HG03095 (cell line): ENCODE data around the gene CLMN.
A peak's percentile ranks its signal among the peaks of the same experiment; 100 is the strongest.
"Not testable (repeated sequence)": the region's sequence is repeated elsewhere in the genome, so short reads cannot be mapped to it uniquely, and the experiment has no call there.

Source experiments
- ATAC-seq: cut with Tn5 transposase; IDR thresholded peaks from one replicate; pipeline ENCODE4 v1.9.1; 2021; ENCODE audit warnings: moderate library complexity; ENCODE audit not compliant: unreplicated experiment

The CLMN gene

DNA sequence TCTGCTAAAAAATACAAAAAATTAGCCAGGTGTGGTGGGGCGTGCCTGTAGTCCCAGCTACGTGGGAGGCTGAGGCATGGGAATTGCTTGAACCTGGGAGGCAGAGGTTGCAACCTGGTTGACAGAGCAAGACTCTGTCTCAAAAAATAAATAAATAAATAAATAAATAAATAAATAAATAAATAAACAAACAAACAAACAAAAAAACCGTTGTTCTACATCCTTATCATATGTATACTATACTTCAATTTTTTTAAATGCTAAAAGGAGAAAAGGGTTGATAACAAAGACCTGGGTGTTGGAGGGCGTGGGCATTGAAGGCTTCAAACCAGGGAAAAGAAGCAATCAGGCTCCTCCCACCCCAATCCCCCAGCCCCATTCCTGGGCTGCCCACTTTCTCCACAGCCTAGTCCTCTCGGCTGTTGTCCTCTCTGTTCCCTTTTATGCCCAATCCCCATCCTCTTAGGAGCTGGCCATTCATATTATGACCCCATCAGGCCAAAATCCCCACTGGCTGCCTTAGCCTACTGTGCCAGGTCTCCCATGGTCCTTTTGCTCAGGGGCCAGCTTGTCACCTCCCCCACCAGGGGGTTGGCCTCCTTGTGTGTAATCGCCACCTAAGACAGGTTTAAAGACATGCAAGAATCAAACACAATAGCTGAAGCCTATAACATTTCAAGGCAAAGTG is 30.2 kb downstream of the CLMN start:
- ATAC-seq, result no peak

DNA sequence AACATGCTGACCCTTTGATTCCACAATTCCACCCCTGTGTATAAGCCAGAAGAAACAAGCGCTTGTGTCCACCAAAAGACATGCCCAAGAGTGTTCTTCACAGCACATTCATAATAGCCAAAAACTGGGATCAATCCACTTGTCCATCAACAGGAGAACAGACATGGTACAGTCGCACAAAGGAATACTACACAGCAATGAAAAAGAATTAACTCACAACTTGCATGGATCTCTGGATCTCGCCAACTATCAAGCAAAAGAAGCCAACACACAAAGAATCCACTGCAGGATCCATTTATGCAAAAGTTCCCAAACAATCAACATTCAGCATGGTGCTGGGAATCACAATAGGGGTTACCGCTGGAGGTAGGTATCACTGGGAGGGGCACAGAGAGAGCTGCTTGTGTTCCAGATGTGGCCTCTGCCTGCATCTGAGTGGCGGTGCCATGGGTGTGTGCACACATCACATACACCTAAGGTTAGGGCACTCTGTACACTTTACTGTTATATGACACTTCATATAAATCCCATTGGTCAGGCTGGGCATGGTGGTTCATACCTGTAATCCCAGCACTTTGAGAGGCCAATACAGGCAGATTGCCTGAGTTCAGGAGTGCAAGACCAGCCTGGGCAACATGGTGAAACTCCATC is 30.9 kb downstream of the CLMN start:
- ATAC-seq, result no peak

DNA sequence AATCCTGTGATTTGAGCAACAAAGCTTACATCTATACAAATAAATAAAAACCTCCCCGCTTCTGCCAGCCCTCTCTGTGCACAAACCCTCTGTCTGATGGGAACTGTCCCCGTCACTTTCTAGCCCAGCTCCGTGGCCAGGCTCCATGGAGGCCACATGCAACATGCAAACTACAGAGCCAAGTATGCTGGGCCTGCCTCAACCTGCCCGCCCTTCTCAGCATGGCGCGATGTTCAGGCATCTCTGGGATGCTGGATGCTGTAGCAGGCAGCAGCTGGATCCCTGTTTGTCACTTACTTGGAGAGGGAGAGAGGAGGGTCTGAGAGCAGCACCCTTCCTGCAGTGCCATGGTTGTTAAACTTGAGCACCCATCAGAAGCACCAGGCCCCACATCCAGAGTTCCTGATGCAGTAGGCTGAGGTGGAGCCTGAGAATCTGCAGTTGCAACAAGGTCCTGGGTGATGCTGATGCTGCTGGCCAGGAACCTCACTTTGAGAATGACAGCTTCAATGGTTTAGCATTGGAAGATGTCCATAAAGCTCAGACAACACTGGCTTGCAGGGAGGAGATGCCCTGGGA is 32.4 kb downstream of the CLMN start:
- ATAC-seq, result no peak

DNA sequence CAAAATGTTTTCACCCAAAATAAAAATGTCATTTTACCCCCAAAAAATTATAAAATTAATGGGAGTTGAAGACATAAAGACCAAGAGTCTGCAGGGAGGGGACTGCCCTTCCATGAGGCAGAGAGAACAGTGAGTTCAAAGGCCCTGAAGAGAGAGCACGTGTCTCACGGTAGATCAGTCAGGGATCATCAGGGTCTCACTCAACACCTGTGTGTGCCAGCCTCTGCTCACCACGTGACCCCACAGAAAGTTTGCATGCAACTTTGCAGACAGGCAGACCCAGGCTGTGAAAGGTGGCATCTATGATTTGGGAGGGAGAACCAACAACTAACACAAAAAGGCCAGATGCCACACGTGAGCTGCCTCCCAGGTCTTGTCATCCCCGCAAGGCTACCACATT is 33.1 kb downstream of the CLMN start:
- ATAC-seq, result no peak

DNA sequence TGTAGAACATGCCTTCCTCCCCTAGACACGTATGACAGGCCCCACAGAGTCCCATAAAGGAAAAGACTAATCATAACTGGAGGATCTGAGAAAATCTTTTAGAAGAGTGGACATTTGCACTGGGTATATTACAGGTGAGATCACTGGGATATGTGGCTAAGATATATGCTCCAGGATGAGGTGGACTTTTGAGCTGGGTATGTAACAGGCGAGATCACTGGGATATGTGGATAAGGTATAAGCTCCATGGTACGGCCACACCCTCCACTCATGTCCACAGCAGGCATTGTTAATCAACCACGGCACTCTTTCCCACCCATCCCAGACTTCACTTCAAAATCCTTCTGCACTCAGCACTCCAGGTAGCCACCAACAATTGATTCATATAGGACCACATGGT is 34.1 kb downstream of the CLMN start:
- no peak for ATAC-seq

DNA sequence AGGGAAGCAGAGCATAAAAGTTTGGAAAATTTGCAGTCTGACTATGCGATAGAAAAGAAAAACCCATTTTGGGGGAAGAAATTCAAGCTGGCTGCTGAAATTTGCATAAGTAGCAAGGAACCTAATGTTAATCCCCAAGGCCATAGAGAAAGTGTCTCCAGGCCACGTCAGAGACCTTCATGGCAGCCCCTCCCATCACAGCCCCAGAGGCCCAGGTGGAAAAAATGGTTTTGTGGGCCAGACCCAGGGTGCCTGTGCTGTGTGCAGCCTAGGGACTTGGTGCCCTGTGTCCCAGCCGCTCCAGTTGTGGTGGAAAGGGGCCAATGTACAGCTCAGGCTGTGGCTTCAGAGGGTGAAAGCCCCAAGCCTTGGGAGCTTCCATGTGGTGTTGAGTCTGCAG is 35.9 kb downstream of the CLMN start:
- ATAC-seq, result not testable (repeated sequence)

DNA sequence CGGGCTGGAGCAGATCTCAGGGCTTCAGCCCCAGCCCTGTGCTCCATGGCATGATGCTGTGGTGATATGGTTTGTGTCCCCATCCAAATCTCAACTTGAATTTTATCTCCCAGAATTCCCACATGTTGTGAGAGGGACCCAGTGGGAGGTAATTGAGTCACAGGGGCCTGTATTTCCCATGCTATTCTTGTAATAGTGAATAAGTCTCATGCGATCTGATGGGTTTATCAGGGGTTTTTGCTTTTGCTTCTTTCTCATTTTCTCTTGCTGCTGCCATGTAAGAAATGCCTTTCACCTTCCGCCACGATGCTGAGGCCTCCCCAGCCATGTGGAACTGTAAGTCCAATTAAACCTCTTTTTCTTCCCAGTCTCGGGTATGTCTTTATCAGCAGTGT is 36.7 kb downstream of the CLMN start:
- ATAC-seq, result not testable (repeated sequence)

DNA sequence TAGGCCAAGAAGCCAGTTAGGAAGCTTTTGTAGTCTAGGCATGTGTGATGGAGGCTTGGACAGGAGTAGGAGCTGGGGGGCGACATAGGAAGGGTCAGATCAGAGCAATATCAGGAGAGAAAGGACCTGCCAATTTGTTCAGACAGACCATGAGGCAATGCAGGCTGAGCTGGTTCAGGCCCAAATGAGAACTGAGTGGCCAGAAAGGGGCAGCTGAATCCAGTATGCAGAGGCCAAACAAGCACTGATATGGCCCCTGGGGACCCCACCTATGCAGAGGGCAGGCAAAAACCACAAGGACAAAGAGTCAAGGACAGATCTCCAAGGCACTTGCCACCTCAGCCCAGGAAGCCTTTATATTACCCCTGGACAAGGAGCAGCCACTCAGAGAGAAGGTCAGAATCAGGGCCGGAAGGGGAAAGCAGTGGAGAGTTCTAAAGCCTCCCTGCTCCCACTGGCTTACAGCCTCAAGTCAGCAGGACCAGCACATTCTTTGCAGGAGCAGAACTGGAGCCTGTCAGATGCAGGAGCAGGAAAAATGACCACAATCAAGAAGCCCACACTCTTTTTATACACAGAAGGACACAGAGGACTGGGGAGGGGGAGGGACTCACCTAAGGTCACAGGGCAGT is 37.2 kb downstream of the CLMN start:
- no peak for ATAC-seq

DNA sequence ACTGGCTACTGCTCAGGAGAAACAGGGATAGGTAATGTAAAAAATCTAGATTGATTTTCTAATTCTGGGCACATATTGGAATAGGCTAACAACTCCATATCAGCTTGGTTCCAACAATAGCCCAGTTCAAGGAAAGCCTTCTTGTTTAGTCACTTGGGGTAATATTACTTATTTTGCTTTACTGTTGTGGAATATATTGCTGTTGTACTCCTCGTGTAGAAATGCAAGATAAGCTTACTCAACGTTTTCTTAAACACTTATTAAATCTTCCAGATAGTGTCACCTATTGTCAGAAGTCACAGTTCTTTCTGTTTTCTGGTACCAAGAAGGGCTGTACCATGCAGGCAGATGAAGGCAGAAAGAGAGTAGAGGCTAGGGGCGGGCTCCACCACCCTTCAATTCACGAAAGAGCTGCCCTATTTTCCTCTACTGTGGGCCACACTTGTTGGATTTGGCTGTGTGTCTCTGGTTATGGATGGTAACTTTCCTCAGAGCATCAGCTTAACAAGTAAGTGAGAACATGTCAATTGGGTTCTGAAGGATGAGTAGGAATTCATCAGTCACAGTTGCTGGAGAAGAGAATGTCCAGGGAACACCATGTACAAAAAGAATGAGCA is 38.0 kb downstream of the CLMN start:
- no peak for ATAC-seq

DNA sequence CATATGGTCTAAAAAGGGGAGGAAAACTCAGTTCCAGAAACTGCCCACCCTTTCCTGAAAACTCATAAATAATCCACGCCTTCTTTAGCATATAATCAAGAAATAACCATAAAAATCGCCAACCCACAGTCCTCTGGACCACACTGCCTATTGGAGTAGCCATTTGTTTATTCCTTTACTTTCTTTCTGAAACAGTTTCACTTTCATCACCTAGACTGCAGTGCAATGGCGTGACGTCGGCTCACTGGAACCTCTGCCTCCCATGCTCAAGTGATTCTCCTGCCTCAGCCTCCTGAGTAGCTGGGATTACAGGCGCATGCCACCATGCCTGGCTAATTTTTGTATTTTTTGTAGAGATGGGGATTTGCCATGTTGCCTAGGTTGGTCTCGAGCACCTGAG is 44.2 kb downstream of the CLMN start:
- ATAC-seq, result no peak

DNA sequence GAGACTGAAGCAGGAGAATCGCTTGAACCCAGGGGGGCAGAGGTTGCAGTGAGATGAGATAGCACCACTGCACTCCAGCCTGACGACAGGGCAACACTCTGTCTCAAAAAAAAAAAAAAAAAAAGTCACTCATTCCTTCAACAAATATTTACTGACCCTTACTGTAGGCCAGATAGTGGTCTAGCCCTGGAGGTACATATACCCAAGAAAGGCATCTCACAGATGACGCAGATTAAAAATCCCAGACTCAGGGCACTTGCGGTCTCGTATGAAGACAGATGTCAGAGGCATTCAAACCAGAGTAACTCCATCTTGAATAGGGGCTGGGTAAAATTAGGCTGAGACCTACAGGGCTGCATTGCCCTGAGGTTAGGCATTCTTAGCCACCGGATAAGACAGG is 44.8 kb downstream of the CLMN start:
- ATAC-seq, result no peak

DNA sequence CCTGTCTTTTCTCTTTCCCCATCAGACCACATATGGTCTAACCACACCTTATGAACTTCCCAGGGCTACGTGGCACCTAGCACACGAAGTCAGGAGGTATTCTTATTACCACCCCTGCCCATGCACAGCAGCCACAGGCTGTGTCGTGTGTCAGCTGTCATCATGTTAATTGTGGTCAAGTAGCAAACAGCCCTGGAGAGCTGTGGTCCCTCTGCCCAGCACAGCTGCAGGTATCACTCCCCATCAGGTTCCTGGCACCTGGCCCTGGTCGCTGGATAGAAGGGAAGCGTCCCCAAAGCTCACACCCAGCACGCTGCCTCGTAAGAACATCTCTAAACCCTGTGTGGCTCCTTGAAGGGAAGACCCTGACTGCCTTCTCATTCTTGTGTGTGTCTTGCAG is 45.4 kb downstream of the CLMN start:
- ATAC-seq, result no peak

DNA sequence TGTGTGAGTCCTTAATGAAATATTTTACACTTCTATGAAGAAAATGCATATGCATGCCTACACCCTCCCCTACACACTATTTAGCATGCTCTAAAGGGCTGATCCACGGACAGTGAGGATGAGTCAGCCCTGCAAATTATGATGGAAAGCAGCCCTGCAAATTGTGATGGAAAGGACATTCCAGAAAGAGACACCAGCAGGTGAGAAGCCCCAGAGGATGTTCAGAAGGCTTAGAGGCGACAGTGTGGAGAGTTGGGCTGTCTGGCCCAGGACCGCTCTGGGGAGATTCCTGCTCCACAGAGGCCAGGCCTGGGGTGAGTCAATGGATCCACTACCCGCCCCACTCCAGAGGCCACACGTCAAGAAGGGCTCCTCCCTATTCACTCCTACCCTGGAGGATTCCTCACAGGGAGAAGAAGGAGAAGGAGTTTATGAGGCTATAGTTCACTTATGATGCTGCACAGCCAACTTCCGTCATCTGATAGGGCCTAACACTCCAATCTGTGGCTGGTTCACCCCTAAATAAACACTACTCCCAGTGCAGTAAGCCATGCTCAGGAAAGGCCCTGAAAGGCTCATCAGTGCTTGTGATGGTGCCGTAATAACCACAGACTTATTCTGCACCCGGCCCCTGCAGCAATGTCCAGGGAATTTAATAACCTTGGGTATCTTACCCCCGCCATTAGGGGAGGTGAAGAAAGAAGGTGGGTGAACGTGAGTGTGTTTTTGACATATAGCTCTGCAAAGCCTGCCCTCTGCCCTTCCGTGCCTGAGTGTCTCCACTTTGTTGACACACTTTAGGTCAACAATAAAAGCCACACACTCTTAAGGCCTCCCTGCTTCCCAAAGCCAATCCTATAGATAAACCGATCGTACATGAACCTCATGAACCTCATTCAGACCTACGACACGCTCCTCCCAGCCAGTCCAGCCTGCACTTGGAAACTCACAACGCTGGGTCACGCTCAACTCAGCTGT is 46.4 kb downstream of the CLMN start:
- no peak for ATAC-seq

DNA sequence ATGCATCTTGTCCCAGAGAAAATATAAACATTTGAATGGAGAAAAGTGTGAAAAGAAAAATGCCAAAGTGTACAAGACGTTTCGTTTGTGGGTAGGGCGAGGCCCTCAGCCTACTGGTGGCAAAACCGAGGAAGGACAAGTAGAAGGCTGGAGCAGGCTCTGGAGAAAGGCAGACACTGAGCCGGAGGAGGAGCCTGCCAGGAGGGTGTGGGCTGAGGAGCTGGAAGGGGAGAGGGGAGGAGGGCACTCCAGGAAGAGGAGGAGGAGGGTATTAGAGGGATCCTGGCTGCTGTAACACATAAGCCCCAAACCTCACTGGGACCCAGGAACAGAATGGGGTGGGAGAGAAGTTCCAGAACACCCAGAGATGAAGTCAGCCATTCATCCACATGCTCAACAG is 47.7 kb downstream of the CLMN start:
- ATAC-seq, result no peak

DNA sequence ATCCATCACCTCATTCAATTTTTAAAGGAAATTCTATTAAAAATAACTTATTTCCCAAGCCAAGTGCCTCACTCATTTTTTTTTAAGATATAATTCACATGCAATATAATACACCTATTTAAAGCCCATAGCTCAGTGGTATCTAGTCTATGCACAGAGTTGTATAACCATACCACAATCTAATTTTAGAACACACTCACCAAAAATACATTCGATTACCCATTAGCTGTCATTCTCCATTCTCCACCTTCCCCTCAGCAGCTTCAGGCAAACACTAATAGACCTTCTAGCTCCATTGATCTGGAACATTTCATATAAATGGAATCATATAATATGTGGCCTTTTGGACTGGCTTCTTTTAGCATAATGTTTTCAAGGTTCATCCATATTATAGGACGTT is 49.5 kb downstream of the CLMN start:
- no peak for ATAC-seq

DNA sequence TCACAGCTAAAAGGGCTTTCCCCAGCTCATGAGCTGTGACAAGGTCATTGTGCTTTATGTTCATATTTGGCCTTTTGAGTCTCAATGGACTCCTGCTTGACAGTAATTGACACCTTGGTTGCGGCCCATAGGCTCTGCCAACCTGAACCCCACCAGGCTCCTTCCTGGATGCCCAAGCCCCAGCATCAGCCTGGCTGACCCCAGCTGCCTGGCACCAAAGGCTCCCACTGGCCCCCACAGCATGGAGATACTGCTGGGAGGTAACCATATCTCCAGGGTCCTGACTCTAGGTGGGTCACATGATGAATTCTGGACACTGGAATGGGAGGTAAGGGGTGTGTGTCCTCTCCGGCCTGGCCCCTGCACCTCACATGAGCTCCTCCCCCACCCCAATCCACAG is 50.2 kb downstream of the CLMN start:
- no peak for ATAC-seq

DNA sequence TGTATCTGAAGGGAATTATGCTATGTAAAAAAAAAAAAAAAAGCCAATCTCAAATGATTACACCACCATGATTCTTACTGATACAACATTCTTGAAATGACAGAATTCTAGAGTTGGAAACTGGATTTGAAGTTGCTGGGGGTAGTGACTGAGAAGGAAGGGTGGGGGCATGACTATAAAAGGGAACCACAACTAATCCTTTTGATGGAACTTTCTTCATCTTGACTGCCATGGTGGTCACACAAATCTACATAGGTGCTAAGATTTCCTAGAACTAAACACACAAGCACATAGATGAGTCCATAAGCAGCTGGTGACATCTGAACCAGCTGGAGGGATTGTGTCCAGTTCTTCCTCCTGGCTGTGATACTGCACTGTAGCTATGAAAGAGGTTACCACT is 51.4 kb downstream of the CLMN start:
- ATAC-seq, result no peak

DNA sequence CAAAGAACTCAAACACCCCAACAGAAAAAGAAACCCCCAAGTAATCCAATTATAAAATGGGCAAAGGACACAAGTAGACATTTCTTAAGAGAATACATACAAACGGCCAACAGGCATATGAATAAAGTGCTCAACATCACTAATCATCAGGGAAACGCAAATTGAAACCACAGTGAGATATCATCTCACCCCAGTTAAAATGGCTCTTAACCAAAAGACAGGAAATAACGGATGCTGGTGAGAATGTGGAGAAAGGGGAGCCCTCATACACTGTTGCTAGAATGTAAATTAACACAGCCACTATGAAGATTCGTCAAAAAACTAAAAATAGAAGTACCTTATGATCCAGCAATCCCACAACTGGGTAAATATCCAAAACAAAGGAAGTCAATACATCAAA is 52.4 kb downstream of the CLMN start:
- no peak for ATAC-seq

DNA sequence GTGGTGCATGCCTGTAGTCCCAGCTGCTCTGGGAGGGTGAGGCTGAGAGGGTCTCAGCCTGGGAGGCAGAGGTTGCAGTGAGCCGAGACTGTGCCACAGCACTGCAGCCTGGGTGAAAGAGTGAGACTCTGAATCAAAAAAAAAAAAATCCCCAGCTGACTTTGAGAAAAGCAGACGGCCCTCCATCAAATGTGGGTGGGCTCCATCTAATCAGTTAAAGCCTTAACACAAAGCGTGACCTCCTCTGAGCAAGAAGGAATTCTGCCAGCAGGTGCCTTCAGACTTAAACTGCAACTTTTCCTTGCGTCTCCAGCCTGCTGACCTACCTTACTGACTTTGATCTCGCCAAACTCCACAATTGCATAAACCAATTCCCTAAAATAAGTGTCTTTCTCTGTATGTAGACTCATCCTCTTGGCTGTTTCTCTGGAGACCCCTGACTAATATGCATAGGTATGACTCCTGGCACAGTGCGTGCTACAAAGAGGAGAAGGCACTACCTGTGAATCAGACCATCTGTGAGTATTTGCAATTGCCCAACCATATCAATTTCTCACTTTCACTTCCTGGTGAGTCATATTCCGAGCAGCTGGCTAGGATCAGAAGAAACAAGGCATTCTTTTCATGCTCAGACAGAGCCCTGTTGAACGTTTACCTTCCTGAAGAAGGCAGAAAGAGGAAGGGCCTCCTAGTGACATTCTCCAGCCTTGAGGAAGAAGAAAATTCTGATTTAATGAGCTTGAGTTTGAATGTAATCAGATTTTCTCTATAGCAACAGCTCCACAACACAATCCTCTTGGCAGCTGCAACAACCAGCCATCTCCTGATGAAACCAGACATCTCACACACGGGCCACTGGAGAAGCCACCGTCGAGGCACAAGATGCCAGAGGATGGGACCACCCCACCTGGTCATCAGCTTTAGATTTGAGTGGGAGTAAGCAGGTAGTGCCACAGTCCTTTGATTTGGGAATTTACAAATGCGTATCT is 54.3 kb downstream of the CLMN start:
- ATAC-seq, result peak; percentile 87
